HepG2 (cell line): ENCODE measurements around the gene CMIP. TPM values are rescaled to one million over a fixed set of nuclear protein-coding genes. Genes with fewer than 3 reads are reported as not detected.

Experiments used
- HNRNPH1 ChIP-seq: fragments of 200-400 bp; formaldehyde crosslinking; optimal IDR thresholded peaks from 2 replicates; pipeline ENCODE3; 2017; ENCODE audit warnings: mild to moderate bottlenecking, low read depth, low read length
- MEIS2 ChIP-seq: sonication (generic); formaldehyde crosslinking; IDR thresholded peaks from 2 replicates; pipeline ENCODE4 v1.9.0; 2021; ENCODE audit warnings: mild to moderate bottlenecking, missing genetic modification reagents
- NCOA2 ChIP-seq: sonication (generic); formaldehyde crosslinking; IDR thresholded peaks from 2 replicates; pipeline ENCODE4 v1.8.0; 2022; ENCODE audit warnings: inconsistent platforms
- NFE2L1 ChIP-seq: sonication (generic); formaldehyde crosslinking; IDR thresholded peaks from 2 replicates; pipeline ENCODE4 v1.4.0; 2020; ENCODE audit warnings: missing genetic modification reagents, mild to moderate bottlenecking, borderline replicate concordance
- ZFP82 ChIP-seq: sonication (generic); formaldehyde crosslinking; IDR thresholded peaks from 2 replicates; pipeline ENCODE4 v1.5.1; 2020; ENCODE audit warnings: mild to moderate bottlenecking, missing genetic modification reagents, borderline replicate concordance
- ZNF12 ChIP-seq: sonication (generic); formaldehyde crosslinking; IDR thresholded peaks from 2 replicates; pipeline ENCODE4 v1.5.0; 2020; ENCODE audit warnings: missing genetic modification reagents
- ZNF383 ChIP-seq: sonication (generic); formaldehyde crosslinking; IDR thresholded peaks from 2 replicates; pipeline ENCODE4 v1.4.0; 2020; ENCODE audit warnings: missing genetic modification reagents, mild to moderate bottlenecking, borderline replicate concordance
- ZNF484 ChIP-seq: sonication (generic); formaldehyde crosslinking; IDR thresholded peaks from 2 replicates; pipeline ENCODE4 v1.5.1; 2020; ENCODE audit warnings: mild to moderate bottlenecking, low read depth, missing genetic modification reagents, borderline replicate concordance
- ZNF619 ChIP-seq: sonication (generic); formaldehyde crosslinking; IDR thresholded peaks from 2 replicates; pipeline ENCODE4 v1.4.0; 2020; ENCODE audit warnings: mild to moderate bottlenecking, missing genetic modification reagents
- ZNF891 ChIP-seq: sonication (generic); formaldehyde crosslinking; IDR thresholded peaks from 2 replicates; pipeline ENCODE4 v1.5.0; 2020; ENCODE audit warnings: mild to moderate bottlenecking, missing genetic modification reagents
- polyA plus RNA-seq, 8 experiments: library from polyadenylated mRNA; depleted of rRNA in 3 of 8; stranded (reverse) in 7 of 8; unstranded in 1 of 8; fragments of >200 nt; fragmentation: Illumina TruSeq in 4 of 8; extraction: Trizol in 4 of 8; gene quantifications; 2 replicates each; pipeline versions ENCODE4 v1.2.1 to v1.2.3, GENCODE V29; 2011 to 2016; ENCODE audit warnings: low read depth in 4 of 8, missing spikeins in 1 of 8, mixed read lengths in 1 of 8; ENCODE audit not compliant: insufficient read depth in 1 of 8
- total RNA-seq, 5 experiments: library from RNA; depleted of rRNA; stranded (reverse); fragments of >200 nt; fragmentation: Illumina TruSeq; extraction: Trizol; gene quantifications; 2 replicates each; pipeline ENCODE4 v1.2.3, GENCODE V29; 2016; ENCODE audit warnings: low read depth in 1 of 5
- TF ChIP-seq, protein P1 (sequence below): sonication (generic); formaldehyde crosslinking; IDR thresholded peaks from 2 replicates; pipeline ENCODE4 v1.4.0; 2020; ENCODE audit warnings: missing genetic modification reagents
- TF ChIP-seq, protein P2 (sequence below): sonication (generic); IDR thresholded peaks from 2 replicates; pipeline ENCODE4 v1.6.1; 2016; ENCODE audit warnings: low read depth, borderline replicate concordance
- TF ChIP-seq, protein P3 (sequence below): sonication (generic); formaldehyde crosslinking; IDR thresholded peaks from 2 replicates; pipeline ENCODE4 v1.4.0; 2020; ENCODE audit warnings: missing genetic modification reagents
- TF ChIP-seq, protein P4 (sequence below): IDR thresholded peaks from 2 replicates; pipeline ENCODE4 v1.6.1; 2016; ENCODE audit warnings: missing compliant biosample characterization, missing genetic modification reagents, borderline replicate concordance
- TF ChIP-seq, protein P5 (sequence below): sonication (generic); formaldehyde crosslinking; IDR thresholded peaks from 2 replicates; pipeline ENCODE4 v1.4.0; 2020; ENCODE audit warnings: mild to moderate bottlenecking, missing genetic modification reagents

The CMIP gene
- total and polyA plus RNA-seq, 2 of the 13 experiments (the other 11 are each of a cell fraction or from before 2014, with no cell fraction given), result 10.9 to 18.1 TPM

DNA sequence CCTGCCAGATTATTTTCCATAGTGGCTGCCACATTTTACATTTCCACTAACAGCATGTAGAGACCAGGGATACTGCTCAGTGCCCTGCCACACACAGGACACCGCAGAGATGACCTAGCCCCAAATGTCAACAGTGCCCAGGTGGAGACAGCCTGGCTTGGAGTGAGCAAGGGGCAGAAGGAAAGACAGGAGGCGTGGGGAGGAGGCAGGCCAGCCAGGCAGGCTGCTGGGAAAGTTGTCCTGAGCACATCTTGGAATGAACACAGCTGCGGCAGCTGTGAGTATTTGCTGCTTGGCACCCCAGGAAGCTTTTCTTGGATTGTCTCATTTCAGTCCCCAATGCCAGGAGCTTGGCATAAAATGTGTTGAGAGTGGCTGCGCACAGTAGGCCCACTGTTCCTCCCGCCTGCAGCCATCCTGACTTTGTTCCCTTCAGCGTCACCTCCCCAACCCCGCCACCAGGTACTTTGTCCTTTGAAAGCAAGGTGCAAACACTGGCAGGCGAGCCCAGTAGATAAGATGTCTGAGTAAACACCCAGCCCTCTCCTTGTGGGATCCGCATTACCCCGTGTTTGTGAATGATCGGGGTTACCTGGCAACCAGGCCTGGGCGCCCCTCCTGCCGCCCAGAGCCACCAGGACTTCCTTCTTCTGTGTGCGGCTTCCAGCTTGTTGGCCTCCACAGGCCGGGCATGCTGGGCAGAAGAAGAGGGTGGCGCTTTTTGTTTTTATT is 114.0 kb downstream of the CMIP start (continued):
- TF ChIP-seq ZNF484 (no peak), ZFP82 (no peak), MEIS2 (no peak), ZNF891 (CRISPR knock-in tag) (no peak), ZNF383 (CRISPR knock-in tag) (no peak; the same call in 1 of the 2 replicates), HNRNPH1 (no peak), NFE2L1 (CRISPR knock-in tag) (no peak), NCOA2 (CRISPR knock-in tag) (peak; percentile 66; the same call in 1 of the 2 replicates), ZNF12 (CRISPR knock-in tag) (no peak), ZNF619 (CRISPR knock-in tag) (no peak)
- TF ChIP-seq, protein P1, sequence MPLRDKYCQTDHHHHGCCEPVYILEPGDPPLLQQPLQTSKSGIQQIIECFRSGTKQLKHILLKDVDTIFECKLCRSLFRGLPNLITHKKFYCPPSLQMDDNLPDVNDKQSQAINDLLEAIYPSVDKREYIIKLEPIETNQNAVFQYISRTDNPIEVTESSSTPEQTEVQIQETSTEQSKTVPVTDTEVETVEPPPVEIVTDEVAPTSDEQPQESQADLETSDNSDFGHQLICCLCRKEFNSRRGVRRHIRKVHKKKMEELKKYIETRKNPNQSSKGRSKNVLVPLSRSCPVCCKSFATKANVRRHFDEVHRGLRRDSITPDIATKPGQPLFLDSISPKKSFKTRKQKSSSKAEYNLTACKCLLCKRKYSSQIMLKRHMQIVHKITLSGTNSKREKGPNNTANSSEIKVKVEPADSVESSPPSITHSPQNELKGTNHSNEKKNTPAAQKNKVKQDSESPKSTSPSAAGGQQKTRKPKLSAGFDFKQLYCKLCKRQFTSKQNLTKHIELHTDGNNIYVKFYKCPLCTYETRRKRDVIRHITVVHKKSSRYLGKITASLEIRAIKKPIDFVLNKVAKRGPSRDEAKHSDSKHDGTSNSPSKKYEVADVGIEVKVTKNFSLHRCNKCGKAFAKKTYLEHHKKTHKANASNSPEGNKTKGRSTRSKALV (CRISPR knock-in tag), result no peak
- TF ChIP-seq, protein P2, sequence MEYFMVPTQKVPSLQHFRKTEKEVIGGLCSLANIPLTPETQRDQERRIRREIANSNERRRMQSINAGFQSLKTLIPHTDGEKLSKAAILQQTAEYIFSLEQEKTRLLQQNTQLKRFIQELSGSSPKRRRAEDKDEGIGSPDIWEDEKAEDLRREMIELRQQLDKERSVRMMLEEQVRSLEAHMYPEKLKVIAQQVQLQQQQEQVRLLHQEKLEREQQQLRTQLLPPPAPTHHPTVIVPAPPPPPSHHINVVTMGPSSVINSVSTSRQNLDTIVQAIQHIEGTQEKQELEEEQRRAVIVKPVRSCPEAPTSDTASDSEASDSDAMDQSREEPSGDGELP, result peak; percentile 14; the same call in 1 of the 2 replicates
- TF ChIP-seq, protein P3, sequence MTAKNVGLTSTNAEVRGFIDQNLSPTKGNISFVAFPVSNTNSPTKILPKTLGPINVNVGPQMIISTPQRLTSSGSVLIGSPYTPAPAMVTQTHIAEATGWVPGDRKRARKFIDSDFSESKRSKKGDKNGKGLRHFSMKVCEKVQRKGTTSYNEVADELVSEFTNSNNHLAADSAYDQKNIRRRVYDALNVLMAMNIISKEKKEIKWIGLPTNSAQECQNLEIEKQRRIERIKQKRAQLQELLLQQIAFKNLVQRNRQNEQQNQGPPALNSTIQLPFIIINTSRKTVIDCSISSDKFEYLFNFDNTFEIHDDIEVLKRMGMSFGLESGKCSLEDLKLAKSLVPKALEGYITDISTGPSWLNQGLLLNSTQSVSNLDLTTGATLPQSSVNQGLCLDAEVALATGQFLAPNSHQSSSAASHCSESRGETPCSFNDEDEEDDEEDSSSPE, result 0 out of 2 replicates have a peak, but pooled peaks have one; percentile 19
- TF ChIP-seq, protein P4, sequence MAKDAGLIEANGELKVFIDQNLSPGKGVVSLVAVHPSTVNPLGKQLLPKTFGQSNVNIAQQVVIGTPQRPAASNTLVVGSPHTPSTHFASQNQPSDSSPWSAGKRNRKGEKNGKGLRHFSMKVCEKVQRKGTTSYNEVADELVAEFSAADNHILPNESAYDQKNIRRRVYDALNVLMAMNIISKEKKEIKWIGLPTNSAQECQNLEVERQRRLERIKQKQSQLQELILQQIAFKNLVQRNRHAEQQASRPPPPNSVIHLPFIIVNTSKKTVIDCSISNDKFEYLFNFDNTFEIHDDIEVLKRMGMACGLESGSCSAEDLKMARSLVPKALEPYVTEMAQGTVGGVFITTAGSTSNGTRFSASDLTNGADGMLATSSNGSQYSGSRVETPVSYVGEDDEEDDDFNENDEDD (CRISPR knock-in tag), result peak; percentile 35; the same call in 1 of the 2 replicates
- TF ChIP-seq, protein P5, sequence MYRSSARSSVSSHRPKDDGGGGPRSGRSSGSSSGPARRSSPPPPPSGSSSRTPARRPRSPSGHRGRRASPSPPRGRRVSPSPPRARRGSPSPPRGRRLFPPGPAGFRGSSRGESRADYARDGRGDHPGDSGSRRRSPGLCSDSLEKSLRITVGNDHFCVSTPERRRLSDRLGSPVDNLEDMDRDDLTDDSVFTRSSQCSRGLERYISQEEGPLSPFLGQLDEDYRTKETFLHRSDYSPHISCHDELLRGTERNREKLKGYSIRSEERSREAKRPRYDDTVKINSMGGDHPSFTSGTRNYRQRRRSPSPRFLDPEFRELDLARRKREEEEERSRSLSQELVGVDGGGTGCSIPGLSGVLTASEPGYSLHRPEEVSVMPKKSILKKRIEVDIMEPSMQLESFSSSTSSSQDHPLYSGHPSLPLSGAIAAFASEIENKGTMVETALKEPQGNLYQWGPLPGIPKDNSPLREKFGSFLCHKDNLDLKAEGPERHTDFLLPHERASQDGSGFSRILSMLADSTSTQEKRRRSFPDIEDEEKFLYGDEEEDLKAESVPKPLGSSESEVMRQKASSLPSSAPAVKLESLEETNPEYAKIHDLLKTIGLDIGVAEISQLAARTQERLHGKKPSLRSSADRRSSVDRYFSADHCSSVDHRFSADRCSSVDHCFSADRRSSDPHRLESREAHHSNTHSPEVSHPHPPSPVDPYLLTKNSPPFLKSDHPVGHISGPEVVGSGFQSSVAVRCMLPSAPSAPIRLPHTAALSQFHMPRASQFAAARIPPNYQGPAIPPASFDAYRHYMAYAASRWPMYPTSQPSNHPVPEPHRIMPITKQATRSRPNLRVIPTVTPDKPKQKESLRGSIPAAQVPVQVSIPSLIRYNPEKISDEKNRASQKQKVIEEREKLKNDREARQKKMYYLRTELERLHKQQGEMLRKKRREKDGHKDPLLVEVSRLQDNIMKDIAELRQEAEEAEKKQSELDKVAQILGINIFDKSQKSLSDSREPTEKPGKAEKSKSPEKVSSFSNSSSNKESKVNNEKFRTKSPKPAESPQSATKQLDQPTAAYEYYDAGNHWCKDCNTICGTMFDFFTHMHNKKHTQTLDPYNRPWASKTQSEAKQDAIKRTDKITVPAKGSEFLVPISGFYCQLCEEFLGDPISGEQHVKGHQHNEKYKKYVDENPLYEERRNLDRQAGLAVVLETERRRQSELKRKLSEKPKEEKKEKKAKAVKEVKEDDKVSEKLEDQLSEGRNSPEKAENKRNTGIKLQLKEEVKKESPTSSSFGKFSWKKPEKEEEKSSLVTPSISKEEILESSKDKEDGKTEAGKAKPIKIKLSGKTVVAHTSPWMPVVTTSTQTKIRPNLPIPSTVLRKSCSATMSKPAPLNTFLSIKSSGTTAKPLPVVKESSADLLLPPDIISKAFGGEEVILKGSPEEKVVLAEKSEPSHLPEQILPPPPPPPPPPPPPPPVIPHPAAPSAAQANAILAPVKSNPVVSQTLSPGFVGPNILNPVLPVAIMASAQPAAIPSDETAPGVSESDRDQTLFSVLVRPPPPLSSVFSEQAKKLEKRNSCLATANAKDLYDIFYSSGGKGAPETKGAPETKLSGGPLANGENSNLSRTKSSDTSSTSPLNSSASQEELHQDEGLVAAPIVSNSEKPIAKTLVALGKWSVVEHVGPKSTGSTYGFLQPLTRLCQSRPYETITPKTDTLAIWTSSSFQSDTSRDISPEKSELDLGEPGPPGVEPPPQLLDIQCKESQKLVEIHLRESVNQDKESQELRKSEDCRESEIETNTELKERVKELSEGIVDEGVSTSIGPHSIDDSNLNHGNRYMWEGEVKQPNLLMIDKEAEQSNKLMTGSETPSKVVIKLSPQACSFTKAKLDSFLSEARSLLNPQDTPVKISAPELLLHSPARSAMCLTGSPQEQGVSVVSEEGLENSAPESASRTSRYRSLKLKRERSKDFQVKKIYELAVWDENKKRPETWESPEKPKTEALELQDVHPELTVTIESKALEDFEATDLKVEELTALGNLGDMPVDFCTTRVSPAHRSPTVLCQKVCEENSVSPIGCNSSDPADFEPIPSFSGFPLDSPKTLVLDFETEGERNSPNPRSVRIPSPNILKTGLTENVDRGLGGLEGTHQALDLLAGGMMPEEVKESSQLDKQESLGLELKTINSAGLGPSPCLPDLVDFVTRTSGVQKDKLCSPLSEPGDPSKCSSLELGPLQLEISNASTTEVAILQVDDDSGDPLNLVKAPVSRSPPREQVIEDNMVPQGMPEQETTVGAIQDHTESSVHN (CRISPR knock-in tag), result no peak
